K562 treated with DMSO at 1 percent for 4 hours (cell line): ENCODE data around the gene TSPAN16. TPM values are rescaled to one million over a fixed set of nuclear protein-coding genes. Genes with fewer than 3 reads are reported as not detected.

Experiments
- total RNA-seq: library from RNA; unstranded; fragments of 300-600 nt; gene quantifications from 2 replicates; pipeline ENCODE4 v1.2.3, GENCODE V29; 2022; ENCODE audit not compliant: insufficient read depth

Gene TSPAN16
- total RNA-seq, result not detected in 2 replicates

DNA sequence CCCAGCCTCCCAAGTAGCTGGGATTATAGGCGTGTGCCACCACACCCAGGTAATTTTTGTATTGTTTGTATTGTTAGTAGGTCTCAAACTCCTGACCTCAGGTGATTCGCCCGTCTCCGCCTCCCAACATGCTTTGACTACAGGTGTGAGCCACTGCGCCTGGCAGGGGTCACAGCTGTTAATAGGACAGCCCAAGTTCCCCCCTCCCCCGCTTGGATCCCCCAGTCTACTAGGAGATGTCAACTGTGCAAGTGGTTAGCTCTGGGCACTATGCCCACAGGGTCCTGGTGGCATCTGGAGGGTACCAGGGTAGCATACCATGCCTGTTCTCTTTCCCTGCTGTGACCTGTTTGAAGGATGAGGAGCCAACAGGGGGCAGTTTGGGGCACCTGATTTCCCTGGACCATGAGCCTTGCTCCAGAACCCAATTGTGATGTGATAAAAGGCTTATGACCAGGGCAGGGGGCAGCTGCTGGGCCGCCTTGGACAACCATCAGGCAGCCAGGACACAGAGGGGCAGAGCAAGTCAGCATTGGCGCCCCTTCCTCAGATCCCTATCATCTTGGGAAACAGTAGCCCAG, at the start of gene TSPAN16:
Gene TSPAN16, plus strand, starts transcription at position 496 of the 581 bp plus-strand sequence. CDS start 138 bp downstream, outside the sequence.

GRCh38 chr19:11261971-11262839, 33.8 kb upstream of the TSPAN16 start, which contains the start of gene DOCK6:
DOCK6 (minus strand) TSS chr19:11262524; CDS start chr19:11262440, 84 bp downstream.

GRCh38 chr19:11339254-11340098, 43.5 kb downstream of the TSPAN16 start, which contains the start of gene RAB3D:
RAB3D (minus strand) TSS chr19:11339657; CDS start chr19:11337399, 2,258 bp downstream.

GRCh38 chr19:11346104-11346940, 50.4 kb downstream of the TSPAN16 start, which contains the start of the genes CCDC159 and TMEM205:
CCDC159 (plus strand) TSS chr19:11346519; CDS start chr19:11346607, 88 bp downstream.
TMEM205 (minus strand) TSS chr19:11346268; CDS start chr19:11345619, 649 bp downstream.

GRCh38 chr19:11355160-11356073, 59.5 kb downstream of the TSPAN16 start, which contains the start of gene PLPPR2:
PLPPR2 (plus strand) TSS chr19:11355432; CDS start chr19:11357674, 2,242 bp downstream.

Other genes starting within 250 kb of the TSPAN16 start
- gene LDLR, start 206.7 kb upstream of the TSPAN16 start, total RNA-seq, result 34.3 and 49.4 TPM in 2 replicates
- 14.9 and 16.9 TPM in 2 replicates for gene SPC24, start 140.4 kb upstream of the TSPAN16 start, total RNA-seq
- gene KANK2, start 98.6 kb upstream of the TSPAN16 start, total RNA-seq, result 28.2 and 42.4 TPM in 2 replicates
- not detected in 2 replicates for gene ANGPTL8, start 56.5 kb upstream of the TSPAN16 start, total RNA-seq
- 7.9 and 11.3 TPM in 2 replicates for gene DOCK6, start 33.6 kb upstream of the TSPAN16 start, total RNA-seq
- 1.4 and 3.0 TPM in 2 replicates for gene RAB3D, start 43.5 kb downstream of the TSPAN16 start, total RNA-seq
- gene TMEM205, start 50.1 kb downstream of the TSPAN16 start, total RNA-seq, result 49.9 and 65.9 TPM in 2 replicates
- 5.7 and 8.9 TPM in 2 replicates for gene CCDC159, start 50.4 kb downstream of the TSPAN16 start, total RNA-seq
- 25.5 and 33.4 TPM in 2 replicates for gene PLPPR2, start 59.3 kb downstream of the TSPAN16 start, total RNA-seq
- 2.2 and 2.7 TPM in 2 replicates for gene SWSAP1, start 78.5 kb downstream of the TSPAN16 start, total RNA-seq
- gene EPOR, start 88.2 kb downstream of the TSPAN16 start, total RNA-seq, result 7.4 and 8.7 TPM in 2 replicates
- 1.1 and 1.6 TPM in 2 replicates for gene RGL3, start 123.2 kb downstream of the TSPAN16 start, total RNA-seq
- not detected in 2 replicates for gene ODAD3, start 139.0 kb downstream of the TSPAN16 start, total RNA-seq
- 335 and 345 TPM in 2 replicates for gene PRKCSH, start 139.5 kb downstream of the TSPAN16 start, total RNA-seq
- not detected in 2 replicates for gene ELAVL3, start 184.9 kb downstream of the TSPAN16 start, total RNA-seq
- gene ZNF653, start 209.7 kb downstream of the TSPAN16 start, total RNA-seq, result 8.6 and 10.1 TPM in 2 replicates
- gene ECSIT, start 233.0 kb downstream of the TSPAN16 start, total RNA-seq, result 51.6 and 62.6 TPM in 2 replicates
- gene CNN1, start 242.7 kb downstream of the TSPAN16 start, total RNA-seq, result 8.6 and 11.5 TPM in 2 replicates